NCI-H446 (cell line): ENCODE results near the gene EPHB4.
"Not testable (repeated sequence)": the region's sequence is repeated elsewhere in the genome, so short reads cannot be mapped to it uniquely, and the experiment has no call there.

Experiments
- DNase-seq, 2 experiments: peaks; one replicate each; lab custom pipeline; 2025; lab: John Stamatoyannopoulos, UW

The EPHB4 gene

GRCh38 chr7:100785878-100786277 lies 41.4 kb downstream of the EPHB4 start:
- no peak for DNase-seq

- no peak for DNase-seq
Observed at GRCh38 chr7:100783804-100784203, 43.5 kb downstream of the EPHB4 start.

DNA sequence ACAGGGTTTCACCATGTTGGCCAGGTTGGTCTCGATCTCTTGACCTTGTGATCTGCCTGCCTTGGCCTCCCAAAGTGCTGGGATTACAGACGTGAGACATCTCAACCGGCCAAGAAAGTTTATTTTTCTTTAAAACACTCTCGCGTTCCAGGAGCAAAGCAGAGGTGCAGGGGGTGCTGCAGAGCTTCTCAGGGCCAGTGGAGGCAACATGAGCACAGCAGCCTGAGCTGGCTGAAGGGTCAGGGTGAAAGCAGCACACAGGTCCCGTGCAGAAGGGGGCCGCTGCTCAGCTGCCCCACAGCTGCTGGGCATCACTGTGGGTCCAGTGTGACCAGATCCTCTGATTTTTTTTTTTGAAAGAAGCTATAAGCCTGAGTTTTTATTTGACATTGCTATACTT lies 46.1 kb downstream of the EPHB4 start:
- no peak for DNase-seq

DNA sequence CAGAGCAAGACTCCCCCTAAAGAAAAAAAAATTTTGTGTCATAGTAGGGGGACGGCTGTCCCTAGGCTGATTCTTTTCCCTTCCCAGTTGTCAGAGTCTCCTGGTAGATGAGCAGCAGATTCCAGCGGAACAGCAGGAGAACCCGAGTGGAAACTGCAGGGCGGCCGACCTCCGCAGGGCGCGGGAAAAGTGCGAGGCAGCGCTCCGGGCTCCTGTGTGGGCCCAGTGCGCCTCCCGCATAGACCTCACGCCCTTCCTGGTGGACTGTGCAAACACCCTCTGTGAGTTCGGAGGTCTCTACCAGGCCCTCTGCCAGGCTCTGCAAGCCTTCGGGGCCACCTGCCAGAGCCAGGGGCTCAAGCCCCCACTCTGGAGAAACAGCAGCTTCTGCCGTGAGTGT lies 48.0 kb downstream of the EPHB4 start:
- DNase-seq = no peak

DNA sequence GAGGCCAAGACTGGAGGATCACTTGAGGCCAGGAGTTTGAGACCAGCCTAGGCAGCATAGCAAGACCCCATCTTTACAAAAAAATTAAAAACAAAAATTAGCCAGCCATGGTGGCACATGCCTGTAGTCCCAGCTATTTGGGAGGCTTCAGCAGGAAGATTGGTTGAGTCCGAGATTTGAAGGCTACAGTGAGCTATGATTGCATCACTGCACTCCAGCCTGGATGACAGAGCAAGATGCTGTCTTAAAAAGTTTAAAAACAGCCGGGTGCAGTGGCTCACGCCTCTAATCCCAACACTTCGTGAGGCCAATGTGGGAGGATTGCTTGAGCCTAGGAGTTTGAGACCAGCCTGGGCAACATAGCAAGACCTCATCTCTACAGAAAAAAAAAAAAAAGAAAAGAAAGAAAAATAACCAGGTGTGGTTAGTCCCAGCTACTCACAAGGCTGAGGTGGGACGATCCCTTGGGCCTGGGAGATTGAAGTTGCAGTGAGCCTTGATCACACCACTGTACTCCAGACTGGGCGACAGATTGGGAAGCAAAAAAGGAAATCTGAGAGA lies 49.2 kb downstream of the EPHB4 start:
- no peak for DNase-seq

- DNase-seq = no peak
Observed at GRCh38 chr7:100773491-100773890, 53.8 kb downstream of the EPHB4 start.

DNA sequence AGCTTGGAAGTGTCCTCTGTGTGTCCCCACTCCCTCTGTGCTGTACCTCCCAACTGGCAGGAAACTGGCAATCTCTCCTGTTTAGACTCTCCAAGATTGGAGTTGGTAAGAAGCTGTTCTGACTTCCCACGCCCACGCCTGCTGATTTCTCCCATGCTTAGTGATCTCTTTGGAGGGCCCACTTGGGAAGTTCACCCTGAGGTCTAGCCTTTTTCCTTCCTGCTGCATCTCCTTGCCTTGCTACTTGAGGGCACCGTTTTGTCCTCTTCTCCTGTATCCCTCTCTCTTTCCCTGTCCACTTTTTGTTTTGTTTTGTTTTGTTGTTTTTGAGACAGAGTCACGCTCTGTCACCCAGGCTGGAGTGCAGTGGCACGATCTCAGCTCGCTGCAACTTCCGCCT lies 58.5 kb downstream of the EPHB4 start:
- no peak for DNase-seq

DNA sequence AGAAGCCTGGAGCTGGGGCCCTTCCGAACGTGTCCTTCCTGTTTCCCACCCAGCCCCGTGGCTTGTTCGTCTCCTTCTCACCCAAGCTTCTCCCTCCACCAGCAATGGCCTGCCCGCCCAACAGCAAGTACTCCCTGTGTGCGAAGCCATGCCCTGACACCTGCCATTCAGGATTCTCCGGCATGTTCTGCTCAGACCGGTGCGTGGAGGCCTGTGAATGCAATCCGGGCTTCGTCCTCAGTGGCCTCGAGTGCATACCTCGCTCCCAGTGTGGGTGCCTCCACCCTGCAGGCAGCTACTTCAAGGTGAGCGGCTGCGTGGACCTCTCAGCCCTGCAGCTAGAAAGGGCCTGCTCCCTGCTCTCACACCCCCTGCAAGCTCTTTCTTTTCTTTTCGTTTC lies 62.1 kb downstream of the EPHB4 start:
- DNase-seq = no peak

GRCh38 chr7:100764841-100765240 lies 62.5 kb downstream of the EPHB4 start:
- DNase-seq = no peak

DNA sequence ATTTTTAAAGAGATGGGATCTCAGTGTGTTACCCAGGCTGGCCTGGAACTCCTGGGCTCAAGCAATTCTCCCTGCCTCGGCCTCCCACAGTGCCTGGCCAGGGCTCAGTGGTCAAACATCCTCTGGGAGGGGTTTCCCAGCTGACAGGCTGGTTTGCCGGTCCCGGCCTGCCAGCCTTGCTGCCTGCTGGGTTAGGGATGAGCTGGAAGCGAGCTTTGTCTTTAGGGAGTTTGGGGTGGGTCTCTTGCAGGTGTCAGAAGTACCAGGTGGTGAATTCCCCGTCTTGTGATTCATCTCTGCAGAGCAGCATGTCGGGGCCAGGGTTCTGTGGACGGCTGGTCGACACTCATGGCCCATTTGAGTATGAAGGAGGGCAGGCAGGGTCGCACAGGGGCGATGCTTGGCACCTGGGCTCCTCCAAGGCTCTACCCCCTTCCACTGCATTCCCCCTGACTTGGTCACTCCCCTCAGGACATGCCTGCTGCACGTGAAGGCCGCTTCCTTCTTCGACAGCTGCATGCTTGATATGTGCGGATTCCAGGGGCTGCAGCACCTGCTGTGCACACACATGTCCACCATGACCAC lies 63.7 kb downstream of the EPHB4 start:
- no peak for DNase-seq

DNA sequence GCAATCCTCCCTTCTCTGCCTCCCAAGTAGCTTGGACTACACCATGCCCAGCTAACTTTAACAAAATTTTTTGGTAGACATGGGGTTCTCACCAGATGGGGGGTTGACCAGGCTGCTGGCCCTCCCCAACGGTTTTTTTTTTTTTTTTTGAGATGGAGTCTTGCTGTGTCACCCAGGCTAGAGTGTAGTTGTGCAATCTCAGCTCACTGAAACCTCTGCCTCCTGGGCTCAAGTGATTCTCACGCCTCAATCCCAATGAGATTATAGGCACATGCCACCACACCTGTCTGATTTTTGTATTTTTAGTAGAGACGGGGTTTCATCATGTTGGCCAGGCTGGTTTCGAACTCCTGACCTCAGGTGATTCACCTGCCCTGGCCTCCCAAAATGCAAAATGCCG lies 64.5 kb downstream of the EPHB4 start:
- DNase-seq = not testable (repeated sequence)

DNA sequence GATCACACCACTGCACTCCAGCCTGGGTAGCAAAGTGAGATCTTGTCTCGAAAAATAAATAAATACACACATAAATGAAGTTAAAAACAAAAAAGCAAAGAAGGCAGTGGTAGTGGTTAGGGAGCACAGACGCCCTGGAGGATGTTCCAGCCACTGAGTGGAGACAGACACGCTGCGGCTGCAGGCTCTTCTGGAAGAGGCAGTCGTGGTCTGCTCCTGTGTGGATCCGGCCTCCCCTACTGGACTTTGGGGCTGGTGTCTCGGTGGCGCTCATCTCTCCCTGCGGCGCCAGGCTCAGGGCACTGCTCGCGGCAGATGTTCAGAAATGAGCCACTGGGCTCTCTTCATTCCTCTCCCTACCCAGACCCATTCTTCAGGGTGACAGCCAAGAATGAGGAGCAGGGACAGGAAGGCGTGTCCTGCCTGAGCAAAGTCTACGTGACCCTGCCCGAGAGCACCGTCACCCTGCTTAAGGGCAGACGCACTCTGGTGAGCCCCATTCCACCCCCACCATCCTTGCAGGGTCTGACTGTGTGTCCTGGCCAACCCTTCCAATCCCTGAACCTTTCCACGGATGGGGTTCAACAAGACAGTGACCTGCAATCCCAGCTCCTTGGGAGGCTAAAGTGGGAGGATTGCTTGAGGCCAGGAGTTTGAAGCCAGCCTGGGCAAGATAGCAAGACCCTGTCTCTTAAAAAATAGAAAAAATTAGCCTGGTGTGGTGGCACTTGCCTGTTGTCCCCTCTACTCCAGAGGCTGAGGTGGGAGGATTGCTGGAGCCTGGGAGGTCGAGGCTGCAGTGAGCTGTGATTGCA lies 67.8 kb downstream of the EPHB4 start:
- DNase-seq = no peak

DNA sequence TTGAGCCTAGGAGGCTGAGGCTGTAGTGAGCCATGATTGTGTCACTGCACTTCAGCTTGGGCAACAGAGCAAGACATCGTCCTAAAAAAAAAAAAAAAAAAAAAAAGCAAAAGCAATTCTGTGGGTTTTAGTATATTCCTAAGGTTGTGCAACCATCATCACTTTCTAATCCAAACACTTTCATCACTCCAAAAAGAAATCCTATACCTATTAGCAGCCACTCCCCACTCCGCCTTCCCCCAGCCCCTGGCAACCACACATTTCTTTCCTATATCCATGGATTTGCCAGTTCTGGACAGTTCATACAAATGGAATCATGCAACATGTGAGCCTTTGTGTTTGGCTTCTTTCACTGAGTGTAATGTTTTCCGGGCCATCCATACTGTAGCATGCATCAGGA lies 73.6 kb downstream of the EPHB4 start:
- DNase-seq = no peak

DNA sequence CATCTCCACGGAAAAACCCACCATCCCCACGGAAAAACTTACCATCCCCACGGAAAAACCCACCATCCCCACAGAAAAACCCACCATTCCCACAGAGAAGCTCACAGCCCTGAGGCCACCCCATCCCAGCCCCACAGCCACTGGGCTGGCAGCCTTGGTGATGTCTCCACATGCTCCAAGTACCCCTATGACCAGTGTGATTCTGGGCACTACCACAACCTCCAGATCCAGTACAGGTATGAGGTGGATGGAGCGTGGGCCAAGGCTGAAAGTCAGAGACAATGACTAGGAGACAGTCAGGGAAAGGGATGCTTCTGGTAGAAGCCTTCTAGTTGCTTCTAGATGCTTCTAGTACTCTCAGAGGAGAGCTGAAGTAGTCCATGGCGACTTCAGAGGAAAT lies 74.3 kb downstream of the EPHB4 start:
- no peak for DNase-seq
